Endodermal cell (in vitro differentiated cells): ENCODE results near the gene RPS6KA2. TPM values are rescaled to one million over a fixed set of nuclear protein-coding genes. Genes with fewer than 3 reads are reported as not detected.

Experiments
- DNase-seq: peaks from one replicate; pipeline ENCODE4 v3.0.0-alpha.2; 2017
- H3K27ac ChIP-seq: 2 replicates; pipeline ENCODE4 v1.5.1; 2013; ENCODE audit warnings: mild to moderate bottlenecking, low read depth, low read length, moderate library complexity
- H3K27me3 ChIP-seq: 2 replicates; pipeline ENCODE4 v1.6.1; 2013; ENCODE audit warnings: mild to moderate bottlenecking, low read length, moderate library complexity; ENCODE audit not compliant: insufficient read depth, control insufficient read depth, poor library complexity, severe bottlenecking
- H3K36me3 ChIP-seq: 2 replicates; pipeline ENCODE4 v1.7.0; 2013; ENCODE audit warnings: mild to moderate bottlenecking, low read length, moderate library complexity; ENCODE audit not compliant: control insufficient read depth, insufficient read depth
- H3K4me1 ChIP-seq: one replicate; pipeline ENCODE4 v1.7.0; 2013; ENCODE audit warnings: low read length; ENCODE audit not compliant: control insufficient read depth, insufficient read depth
- H3K4me3 ChIP-seq: 2 replicates; pipeline ENCODE4 v1.5.1; 2013; ENCODE audit warnings: mild to moderate bottlenecking, low read length, moderate library complexity
- H3K9ac ChIP-seq: 2 replicates; pipeline ENCODE4 v1.6.1; 2013; ENCODE audit warnings: mild to moderate bottlenecking, low read length, moderate library complexity; ENCODE audit not compliant: poor library complexity, severe bottlenecking; ENCODE audit errors: extremely low read depth
- H3K9me3 ChIP-seq: 2 replicates; pipeline ENCODE4 v1.6.1; 2013; ENCODE audit warnings: mild to moderate bottlenecking, low read length, moderate library complexity; ENCODE audit not compliant: control insufficient read depth
- H3K27ac Mint-ChIP-seq: 2 replicates; pipeline ENCODE4 v1.8.0; 2020; ENCODE audit warnings: mixed read lengths
- H3K27me3 Mint-ChIP-seq: 2 replicates; pipeline ENCODE4 v1.8.0; 2021; ENCODE audit warnings: mild to moderate bottlenecking, mixed read lengths; ENCODE audit not compliant: insufficient read depth
- H3K36me3 Mint-ChIP-seq: 2 replicates; pipeline ENCODE4 v1.8.0; 2020; ENCODE audit warnings: low read depth, mixed read lengths
- H3K4me1 Mint-ChIP-seq: 2 replicates; pipeline ENCODE4 v1.8.0; 2020; ENCODE audit warnings: mixed read lengths
- H3K4me3 Mint-ChIP-seq: 2 replicates; pipeline ENCODE4 v1.8.0; 2020; ENCODE audit warnings: mild to moderate bottlenecking, moderate library complexity, mixed read lengths
- H3K9me3 Mint-ChIP-seq: 2 replicates; pipeline ENCODE4 v1.8.0; 2020; ENCODE audit warnings: mild to moderate bottlenecking, mixed read lengths
- CTCF ChIP-seq: fragments of 200-600 bp; sonication (generic); conservative IDR thresholded peaks from 2 replicates; pipeline ENCODE4 v1.5.0; 2021; ENCODE audit warnings: antibody characterized with exemption, mild to moderate bottlenecking
- WGBS, 2 experiments: methylation state at CpG; one replicate each; pipeline versions ENCODE4 v1.1.5 to v1.1.7; 2013; ENCODE audit warnings: missing lambda C conversion rate in 2 of 2, mixed read lengths in 1 of 2; ENCODE audit not compliant: insufficient coverage in 1 of 2, insufficient read length in 1 of 2; 5-methylcytosine and 5-hydroxymethylcytosine counted together
- total RNA-seq, 2 donors: library from RNA; stranded (reverse); fragmentation: NEBNext Ultra II Directional in 1 of 2; extraction: Animal tissue kit (Norgen Biotek cat#: 25700) in 1 of 2; gene quantifications; 2 replicates in 1 of 2; 3 replicates in 1 of 2; pipeline ENCODE4 v1.2.1, GENCODE V29; 2021

RPS6KA2 gene
- total RNA-seq, 2 donors from 2014 or later, result 17.9 to 23.9 TPM

DNA sequence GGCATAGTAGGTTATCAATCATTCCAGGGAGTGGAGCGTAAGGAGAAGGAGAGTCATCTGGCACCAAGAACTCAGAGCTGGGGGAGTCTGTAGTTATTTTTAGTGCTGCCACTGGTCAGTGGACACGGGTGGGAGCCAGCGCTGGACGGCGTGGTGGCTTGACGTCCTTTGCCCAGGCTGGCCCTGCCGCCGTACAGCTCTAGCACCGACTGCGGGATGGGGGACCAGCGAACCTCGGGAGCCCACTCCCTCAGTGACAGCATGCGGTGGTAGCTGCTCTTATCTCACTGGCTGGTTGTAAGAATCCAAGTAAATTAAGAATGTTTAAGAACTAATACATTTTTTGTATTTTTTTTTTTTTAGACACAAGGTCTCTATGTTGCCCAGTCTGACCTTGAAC, 32.5 kb upstream of the RPS6KA2 start:
- no peaks in the 10 kb centered on the region for H3K9me3 Mint-ChIP-seq

GRCh38 chr6:166658792-166659150, 31.7 kb upstream of the RPS6KA2 start:
- H3K27ac ChIP-seq, result no peak overlapping the region
- TF ChIP-seq CTCF, result no peak
- H3K4me3 Mint-ChIP-seq, result no peak overlapping the region
- DNase-seq, result no peak
- no peak overlapping the region for H3K27ac Mint-ChIP-seq
- peaks cover 5% of the 10 kb centered on the region for H3K4me1 Mint-ChIP-seq
- no peaks in the 10 kb centered on the region for H3K36me3 Mint-ChIP-seq
- WGBS, 2 experiments, result 90 to 92% methylated on average over 6 to 9 of the region's 9 CpGs
- no peak overlapping the region for H3K9ac ChIP-seq
- no peaks in the 10 kb centered on the region for H3K36me3 ChIP-seq
- H3K4me3 ChIP-seq, result no peak overlapping the region
- H3K4me1 ChIP-seq, result peaks cover 7% of the 10 kb centered on the region
- no peaks in the 10 kb centered on the region for H3K27me3 Mint-ChIP-seq
- H3K9me3 ChIP-seq, result no peaks in the 10 kb centered on the region
- H3K27me3 ChIP-seq, result peaks cover 42% of the 10 kb centered on the region
- H3K9me3 Mint-ChIP-seq, result no peaks in the 10 kb centered on the region

More for the DNA sequence above, 32.5 kb upstream of the RPS6KA2 start:
- peaks cover 7% of the 10 kb centered on the region for H3K4me1 ChIP-seq
- H3K4me3 ChIP-seq, result no peak overlapping the region
- Mint-ChIP-seq H3K4me3 (no peak overlapping the region), H3K27ac (no peak overlapping the region), H3K27me3 (no peaks in the 10 kb centered on the region), H3K36me3 (no peaks in the 10 kb centered on the region), H3K4me1 (peaks cover 5% of the 10 kb centered on the region)
- H3K27ac ChIP-seq, result no peak overlapping the region
- peaks cover 38% of the 10 kb centered on the region for H3K27me3 ChIP-seq
- H3K36me3 ChIP-seq, result no peaks in the 10 kb centered on the region
- H3K9me3 ChIP-seq, result no peaks in the 10 kb centered on the region
- TF ChIP-seq CTCF, result no peak
- H3K9ac ChIP-seq, result no peak overlapping the region
- 94 to 97% methylated on average over 6 to 13 of the region's 13 CpGs for WGBS, 2 experiments
- DNase-seq, result no peak

GRCh38 chr6:166658115-166658791, 31.2 kb upstream of the RPS6KA2 start:
- Mint-ChIP-seq H3K27ac (no peak overlapping the region), H3K4me3 (no peak overlapping the region), H3K9me3 (no peaks in the 10 kb centered on the region), H3K27me3 (no peaks in the 10 kb centered on the region), H3K36me3 (no peaks in the 10 kb centered on the region), H3K4me1 (peaks cover 5% of the 10 kb centered on the region)
- H3K4me1 ChIP-seq, result peaks cover 7% of the 10 kb centered on the region
- DNase-seq, result no peak
- H3K36me3 ChIP-seq, result no peaks in the 10 kb centered on the region
- no peak overlapping the region for H3K27ac ChIP-seq
- peaks cover 42% of the 10 kb centered on the region for H3K27me3 ChIP-seq
- H3K4me3 ChIP-seq, result no peak overlapping the region
- TF ChIP-seq CTCF, result no peak
- no peak overlapping the region for H3K9ac ChIP-seq
- 91 to 92% methylated on average over 12 to 19 of the region's 19 CpGs for WGBS, 2 experiments
- no peaks in the 10 kb centered on the region for H3K9me3 ChIP-seq
